Measurements from ENCODE around the gene TRIM66.

The TRIM66 gene, protein sequence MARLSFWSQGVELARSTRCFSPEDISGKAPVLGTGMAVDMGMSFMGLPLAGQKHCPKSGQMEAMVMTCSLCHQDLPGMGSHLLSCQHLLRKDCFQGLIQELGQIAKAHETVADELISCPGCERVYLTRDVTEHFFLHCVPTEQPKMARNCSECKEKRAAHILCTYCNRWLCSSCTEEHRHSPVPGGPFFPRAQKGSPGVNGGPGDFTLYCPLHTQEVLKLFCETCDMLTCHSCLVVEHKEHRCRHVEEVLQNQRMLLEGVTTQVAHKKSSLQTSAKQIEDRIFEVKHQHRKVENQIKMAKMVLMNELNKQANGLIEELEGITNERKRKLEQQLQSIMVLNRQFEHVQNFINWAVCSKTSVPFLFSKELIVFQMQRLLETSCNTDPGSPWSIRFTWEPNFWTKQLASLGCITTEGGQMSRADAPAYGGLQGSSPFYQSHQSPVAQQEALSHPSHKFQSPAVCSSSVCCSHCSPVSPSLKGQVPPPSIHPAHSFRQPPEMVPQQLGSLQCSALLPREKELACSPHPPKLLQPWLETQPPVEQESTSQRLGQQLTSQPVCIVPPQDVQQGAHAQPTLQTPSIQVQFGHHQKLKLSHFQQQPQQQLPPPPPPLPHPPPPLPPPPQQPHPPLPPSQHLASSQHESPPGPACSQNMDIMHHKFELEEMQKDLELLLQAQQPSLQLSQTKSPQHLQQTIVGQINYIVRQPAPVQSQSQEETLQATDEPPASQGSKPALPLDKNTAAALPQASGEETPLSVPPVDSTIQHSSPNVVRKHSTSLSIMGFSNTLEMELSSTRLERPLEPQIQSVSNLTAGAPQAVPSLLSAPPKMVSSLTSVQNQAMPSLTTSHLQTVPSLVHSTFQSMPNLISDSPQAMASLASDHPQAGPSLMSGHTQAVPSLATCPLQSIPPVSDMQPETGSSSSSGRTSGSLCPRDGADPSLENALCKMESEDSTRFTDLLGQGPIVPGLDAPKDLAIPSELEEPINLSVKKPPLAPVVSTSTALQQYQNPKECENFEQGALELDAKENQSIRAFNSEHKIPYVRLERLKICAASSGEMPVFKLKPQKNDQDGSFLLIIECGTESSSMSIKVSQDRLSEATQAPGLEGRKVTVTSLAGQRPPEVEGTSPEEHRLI (N-terminal part only)
- 12.1 to 27.4 reads per million in 2 experiments for total RNA-seq

DNA sequence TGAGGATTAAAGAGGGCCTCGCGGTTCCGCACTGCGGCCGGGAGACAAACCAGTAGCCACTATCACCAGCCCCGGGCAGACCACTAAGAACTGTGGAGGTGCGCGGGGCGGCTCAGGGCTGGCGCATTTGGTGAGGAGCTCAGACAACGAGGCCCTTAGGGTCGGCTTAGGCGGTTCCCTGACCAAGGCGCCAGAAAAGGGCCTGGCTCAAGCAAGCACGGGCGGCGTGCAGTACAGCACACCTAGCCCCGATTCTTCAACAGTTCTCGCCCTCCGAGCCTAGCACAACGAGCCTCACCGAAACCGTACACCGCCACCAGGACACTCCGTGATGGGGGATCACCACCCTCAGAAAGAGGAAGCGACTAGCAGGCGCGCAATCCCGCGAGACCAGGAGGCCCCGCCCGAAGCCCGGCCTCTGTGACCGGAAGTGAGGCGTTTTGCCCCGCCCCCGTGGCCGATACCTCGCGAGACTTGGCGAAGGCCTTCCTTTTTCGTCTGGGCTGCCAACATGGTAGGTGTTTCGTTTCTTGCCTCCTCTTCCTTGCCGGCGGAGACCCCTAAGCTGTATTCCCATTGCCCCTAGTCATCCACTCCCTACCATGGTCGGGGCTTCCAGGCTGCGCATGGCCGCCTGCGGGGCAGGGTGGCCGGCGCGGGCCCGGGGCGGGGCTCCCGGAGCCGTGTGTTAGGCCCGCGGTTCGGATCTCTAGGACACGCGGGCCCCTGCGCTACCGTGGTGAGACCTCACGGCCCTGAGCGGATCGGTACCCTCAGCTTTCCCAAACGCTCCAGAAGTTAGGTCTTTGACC, at the start of gene TRIM66, which contains the start of gene RPL27A:
Gene TRIM66, minus strand, starts transcription at position 363 of the 812 bp plus-strand sequence. CDS start 10,391 bp downstream, outside the sequence.
Gene RPL27A, plus strand, starts transcription at position 490 of the 812 bp plus-strand sequence. Its CDS starts 22 bp downstream, at position 512.
- DNase-seq (ENCODE audit: low read depth), result peak; percentile 98

DNA sequence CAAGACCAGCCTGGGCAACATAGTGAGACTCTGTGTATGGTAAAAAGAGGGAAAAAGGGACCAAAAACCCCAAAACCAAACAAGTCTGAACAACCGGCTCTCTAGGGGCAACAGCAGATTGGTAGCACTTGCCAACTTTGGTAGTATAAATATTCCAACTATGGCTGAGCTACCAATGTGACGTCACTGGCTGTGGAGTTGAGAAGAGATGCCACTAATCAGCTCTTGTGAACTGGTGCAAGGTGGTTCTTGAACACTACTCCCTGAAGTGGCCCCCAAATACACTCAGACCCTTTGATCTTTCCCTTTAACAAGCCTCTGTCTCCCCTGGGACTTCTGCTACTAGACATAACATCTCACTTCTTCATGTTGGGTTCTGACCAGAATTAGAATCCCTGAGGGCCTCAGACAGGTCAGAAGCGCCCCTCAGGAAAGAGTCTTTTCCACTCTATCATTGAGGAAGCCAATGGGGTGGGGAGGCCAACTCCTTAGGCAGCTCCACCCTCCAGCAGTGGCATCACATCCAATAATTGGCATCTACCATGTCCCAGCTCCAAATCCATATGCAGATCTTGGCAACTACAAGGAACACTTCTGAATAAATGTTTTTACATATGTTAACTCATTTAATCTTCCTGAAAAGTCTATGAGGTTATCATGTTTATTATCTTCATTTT, 49.3 kb upstream of the TRIM66 start:
- DNase-seq (ENCODE audit: low read depth), result no peak

DNA sequence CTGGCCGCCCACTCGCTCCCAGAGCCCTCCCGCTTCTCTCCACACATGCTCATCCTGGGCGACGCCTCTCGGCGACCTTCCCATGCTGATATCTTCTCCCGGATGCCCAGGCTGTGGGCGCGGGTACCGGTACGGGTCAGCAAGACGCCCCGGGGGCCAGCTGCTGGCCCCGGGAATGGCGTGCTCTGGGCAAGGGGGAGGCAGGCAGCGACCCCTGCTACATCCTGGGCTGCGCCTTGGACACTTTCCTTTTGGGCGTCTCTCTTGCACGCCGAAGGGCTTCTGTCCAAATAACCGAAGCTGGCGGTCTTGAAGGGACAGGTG, 48.2 kb upstream of the TRIM66 start:
- no peak for DNase-seq (ENCODE audit: low read depth)

DNA sequence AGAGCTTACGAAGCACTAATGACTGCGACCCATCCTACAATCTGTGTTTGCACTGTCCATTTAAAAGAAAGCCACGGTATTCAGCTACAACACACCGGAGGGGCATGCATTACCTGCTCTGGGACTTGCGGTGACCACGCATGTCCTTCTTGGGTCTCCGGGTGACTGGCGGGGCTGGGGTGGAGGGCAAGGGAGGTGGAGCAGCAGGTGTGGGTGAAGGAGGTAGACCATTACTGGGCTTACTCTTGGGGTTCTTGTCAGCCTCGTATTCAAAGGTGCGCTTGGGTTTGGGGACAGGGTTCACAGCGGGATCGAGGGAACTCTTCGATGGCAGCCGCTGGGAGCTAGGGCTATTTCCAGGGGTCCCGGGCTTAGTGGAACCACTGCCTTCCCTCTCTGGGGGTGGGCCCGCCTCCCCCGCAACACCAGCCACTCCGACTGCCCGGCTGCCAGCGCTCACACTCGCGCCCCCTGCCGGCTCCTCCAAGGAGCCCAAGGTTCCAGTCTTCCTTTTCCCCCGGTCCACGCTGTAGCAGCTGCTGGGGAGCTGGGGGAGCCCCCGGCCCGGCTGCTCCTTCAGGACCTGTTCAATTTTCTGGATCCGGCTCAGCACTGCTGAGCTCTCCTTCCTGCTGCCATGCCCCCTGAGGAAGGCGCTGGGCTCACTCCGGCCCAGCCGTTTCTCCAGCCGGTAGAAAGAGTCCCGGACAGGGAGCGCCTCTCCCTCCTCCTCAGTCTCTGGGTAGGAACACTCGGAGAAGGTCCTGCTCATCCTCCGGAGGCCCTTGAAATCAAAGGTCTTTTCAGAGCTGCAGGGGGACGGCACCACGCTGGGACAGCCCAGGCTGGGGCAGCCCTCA, 47.6 kb upstream of the TRIM66 start:
- DNase-seq (ENCODE audit: low read depth), result no peak

DNA sequence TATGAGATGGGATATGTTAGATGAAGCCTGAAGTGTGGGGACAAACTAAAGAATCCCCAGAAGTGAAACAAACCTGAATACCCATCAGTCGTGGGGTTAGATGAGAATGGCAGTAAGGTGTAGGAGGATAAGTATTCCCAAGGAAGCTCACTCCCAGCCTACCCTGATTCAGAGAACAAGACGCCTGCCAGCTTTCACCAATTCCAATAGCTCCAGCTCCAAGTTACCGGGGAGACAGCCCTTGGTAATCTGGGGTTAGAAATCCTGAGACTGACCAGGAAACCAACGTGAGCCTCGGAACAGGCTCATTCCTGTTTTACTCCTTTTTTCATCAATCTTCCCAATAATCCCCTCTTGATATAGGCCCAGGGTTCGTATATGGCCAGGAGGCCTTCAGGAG, 46.6 kb upstream of the TRIM66 start:
- no peak for DNase-seq (ENCODE audit: low read depth)

DNA sequence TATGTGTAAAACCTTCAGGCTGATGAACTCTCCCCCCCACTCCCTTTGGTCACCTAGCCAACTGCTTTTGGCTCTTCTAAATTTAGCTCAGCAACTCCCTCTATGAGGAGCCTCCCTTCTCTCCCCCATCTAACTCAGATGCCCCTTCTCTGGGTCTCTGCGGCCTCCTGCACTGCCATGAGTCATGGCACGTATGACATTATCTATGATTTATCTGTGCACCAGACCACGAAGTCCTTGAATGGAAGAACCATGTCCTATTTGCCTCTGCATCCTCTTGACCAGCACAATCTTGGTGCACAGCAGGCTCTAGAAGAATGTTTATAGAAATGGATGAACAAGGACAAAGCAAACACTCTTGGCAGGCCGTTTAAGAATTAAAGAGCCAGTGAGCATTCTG, 46.1 kb upstream of the TRIM66 start:
- no peak for DNase-seq (ENCODE audit: low read depth)

DNA sequence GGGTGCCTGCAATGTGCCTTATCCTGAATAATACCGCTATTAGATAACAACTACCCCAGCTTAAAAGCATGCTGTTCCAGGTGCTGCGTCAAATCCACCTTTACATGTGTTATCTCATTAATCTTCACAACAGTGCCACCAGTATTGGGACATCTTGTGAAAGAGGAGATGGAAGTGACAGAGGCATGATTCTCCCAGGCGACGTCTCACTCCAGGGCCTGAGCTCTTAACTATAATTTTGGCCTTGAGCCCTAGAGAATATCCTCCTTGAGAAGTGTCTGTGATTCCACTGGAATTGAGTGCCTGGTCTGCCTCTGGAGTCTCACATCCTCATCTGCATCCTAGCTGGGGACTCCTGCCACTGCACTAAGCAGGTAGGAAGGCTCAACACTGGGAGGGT, 43.9 kb upstream of the TRIM66 start:
- no peak for DNase-seq (ENCODE audit: low read depth)

DNA sequence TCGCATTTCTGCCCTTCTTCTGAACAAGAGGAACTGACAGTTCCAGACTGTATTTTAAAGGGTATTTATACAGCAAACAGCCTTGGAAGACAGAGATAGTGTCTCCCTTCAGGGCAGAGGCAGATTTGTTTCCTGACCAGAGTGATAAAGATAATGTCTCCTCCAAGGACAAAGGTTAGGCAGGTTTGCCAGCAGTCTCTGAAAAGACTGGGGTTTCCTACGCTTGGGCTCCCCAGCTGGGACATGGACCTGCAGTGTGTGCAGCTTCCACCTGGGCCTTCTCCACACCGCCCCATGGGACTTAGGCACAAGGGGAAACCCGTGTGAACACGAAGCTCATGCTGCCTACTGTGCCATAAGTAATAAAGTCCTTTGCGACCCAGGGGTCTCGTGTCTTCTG, 42.2 kb upstream of the TRIM66 start:
- no peak for DNase-seq (ENCODE audit: low read depth)

DNA sequence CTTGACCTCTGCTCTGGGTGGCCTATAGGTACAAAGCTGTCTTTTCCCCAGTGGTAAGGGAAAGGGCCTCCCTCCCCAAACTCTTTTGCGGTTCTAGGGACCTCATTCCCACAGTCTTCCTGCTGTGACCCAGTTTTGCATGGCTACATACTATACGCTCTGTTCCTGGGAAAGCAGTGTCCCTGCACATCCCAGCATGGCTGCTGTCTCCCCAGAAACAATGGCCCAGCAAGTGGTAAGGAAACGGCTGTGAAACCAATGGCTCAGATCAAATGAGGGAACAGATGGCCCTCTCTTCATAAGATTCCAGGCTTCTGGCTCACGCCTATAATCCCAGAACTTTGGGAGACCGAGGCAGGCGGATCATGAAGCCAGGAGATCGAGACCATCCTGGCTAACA, 41.2 kb upstream of the TRIM66 start:
- no peak for DNase-seq (ENCODE audit: low read depth)

DNA sequence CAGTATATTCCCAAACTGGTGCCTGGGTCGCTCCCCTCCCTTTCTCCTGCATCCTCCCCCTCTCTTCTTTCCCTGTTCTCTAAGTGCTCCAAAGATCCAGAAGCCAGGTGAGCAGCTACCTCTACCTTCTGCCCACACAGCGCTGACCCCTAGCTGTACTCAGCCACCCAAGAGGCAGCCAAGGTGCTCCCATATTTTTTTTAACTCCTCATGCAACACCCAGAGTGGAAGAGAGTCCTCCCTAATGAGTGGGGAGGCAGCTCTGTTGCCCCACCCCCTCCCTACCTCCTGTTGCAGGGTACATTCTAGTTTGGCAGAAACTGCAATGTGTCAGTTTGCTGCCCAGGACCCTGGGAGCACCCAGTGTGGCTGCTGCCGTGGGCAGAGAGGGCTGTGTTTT, 40.3 kb upstream of the TRIM66 start:
- no peak for DNase-seq (ENCODE audit: low read depth)

DNA sequence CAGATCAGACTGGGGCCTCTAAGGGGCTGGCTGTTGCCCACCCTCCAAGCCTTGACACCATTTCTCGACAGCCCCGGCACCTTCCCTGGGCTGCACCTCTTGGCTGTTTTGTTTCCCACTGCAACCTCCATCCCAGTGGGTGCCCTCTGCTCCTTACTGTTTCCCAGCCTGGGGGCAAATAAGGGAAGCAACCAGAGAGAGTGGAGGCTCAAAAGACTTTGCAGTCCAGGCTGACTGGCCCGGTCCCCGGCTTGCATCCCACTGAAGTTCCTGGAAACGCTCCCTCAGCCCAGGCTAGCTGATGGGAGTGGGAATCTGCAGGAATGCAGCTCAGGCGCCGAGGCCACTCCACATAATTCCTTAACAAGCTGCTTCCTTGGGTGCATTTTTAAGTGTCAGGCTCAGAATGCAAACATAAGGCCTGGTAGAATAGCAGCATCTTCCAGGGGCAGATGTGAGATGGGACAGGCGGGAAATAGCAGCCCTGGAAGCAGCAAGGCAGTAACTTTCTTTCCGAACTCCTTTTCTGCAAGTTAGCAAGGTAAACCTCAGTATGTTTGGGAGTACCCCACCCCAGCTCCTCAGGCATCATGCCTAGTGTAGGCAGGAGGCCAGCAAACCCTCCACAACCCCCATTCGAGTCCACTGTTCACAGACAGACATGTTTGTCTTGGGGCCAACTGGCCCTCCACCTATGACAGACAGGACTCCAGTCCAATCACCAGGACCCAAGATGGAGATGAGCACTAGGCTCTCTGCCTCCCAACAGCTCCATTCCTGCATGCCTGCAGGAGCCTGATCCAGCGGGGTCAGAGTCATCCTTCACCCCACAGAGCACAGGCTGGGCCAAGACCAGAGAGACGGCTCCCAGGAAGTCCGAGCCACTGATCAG, 39.4 kb upstream of the TRIM66 start:
- no peak for DNase-seq (ENCODE audit: low read depth)

DNA sequence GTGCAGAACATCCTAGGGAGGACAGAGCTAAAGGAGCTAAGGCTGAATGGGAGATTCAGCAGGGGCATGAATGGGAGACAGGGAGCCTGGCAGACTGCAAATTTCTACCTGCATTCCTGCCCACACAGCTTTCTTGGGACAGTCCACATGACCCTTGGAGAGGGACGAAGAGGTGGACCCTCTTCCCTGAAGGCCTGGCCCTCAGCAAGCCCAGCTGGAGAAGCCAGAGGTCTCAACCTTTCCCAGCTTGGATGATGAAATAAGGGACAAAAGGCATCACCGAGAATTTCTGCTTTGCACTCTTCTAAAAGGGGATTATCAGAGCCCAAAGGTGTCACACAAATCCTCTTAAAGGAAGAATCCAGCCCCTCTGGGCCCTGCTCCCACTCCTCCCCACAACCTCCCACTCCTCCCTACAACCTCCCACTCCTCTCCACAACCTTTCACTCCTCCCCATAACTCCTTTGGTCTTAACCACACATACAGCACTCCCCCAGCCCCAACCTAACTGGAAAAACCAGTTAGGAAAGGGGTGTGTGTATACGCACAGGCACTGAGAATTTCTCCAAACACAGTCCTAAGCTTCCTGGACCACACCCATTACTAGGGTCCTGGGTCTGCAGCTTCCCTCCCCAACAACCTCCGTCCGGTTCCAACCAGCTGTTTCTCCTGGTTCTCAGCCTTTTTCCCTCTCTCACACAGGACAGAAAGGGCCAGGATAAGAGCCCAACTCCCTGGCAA, 38.6 kb upstream of the TRIM66 start:
- no peak for DNase-seq (ENCODE audit: low read depth)

DNA sequence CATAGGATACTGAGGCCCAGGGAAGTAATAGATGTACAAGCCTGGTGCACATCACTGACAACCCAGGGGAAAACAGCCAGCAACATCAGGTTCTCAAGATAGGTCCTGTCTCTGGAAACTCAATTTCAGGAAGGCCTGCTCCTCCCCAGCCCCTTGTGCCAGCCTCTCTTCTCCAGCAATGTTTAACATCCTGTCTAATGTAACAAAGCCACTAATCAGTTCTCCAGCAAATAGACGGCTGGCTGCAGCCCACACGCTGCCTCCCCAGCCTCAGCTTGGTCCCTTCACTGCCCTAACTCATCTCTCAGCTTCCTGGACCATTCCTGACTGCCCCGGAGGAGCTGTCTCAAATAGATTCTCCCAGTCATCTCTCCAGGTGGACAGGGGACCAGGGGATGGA, 37.9 kb upstream of the TRIM66 start:
- DNase-seq (ENCODE audit: low read depth), result no peak

DNA sequence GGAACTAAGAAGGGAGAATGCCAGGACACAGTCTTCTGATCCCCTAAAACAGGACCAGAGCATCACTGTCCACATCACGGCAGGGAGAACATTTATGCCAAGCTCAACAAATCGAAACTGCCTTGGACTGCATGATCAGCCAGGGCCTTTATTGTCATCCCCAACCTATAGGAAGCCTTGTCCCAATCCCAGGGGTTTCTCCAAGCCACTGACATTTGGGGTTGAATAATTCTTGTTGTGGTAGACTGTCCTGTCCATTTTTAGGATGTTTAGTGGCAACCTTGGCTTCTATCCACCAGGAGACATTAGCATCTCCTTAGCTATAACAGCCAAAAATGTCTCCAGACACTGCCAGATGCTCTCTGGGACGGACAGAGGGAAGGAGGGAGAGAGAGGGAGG, 37.3 kb upstream of the TRIM66 start:
- no peak for DNase-seq (ENCODE audit: low read depth)

DNA sequence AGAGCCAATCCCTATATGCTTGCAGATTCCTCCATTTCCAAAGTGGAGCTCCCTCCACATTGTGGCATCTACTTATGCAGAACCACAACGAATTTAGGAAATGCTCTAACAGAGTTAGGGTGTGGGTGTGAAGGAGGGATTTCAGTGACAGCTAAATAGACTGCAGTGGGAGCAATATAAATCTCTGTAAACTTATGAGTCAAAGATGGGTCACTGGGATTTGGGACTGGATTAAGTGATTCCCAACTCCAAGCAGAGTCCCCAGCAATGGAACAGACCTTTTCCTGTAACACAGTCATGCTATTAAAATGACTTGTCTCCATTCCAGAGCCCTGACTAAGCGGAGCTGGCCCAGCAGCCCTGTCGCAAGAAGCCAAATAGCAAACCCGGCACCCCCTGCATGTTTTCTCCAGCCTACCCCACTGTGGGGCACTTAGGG, 36.8 kb upstream of the TRIM66 start:
- no peak for DNase-seq (ENCODE audit: low read depth)

DNA sequence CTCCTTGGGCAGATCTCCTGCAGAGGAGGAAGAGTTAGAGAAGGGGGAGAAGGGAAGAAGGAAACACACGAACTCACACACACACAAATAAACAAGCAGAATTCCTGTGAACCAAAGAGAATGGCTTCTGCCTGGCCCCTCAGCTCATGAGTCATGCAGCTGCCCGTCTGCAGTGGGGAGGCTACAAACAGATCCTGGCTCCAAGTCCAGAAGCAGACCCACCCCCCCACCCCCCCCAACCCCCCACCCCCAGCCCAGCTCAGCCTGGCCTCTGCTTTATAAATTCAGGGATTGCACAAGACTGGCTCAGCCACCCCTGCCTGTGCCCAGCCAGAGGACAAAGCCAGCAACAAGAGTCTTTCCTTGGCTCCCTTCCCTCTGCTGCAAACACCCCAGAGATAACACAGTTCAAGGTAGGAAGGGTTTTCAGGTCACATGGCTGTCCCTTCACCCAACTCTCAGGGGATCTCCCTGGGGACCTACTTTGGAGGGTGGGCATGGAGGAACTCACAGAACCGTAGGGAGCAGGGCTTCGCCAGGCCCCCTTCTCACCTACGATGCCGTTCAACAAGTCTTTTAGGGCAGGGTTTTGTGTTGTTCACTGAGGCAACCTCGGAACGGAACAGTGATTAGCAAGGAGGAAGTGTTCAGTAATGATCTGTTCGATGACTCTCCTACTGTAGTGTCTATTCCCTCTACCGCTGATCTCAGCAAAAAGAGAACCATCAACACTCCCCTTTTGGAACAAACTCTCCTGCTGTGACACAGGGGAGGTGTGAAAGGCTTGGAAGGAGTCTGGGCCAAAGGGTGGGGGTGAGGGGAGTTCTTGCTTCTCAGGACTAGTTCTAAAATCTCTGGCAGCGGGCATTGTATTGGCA, 35.6 kb upstream of the TRIM66 start:
- no peak for DNase-seq (ENCODE audit: low read depth)

DNA sequence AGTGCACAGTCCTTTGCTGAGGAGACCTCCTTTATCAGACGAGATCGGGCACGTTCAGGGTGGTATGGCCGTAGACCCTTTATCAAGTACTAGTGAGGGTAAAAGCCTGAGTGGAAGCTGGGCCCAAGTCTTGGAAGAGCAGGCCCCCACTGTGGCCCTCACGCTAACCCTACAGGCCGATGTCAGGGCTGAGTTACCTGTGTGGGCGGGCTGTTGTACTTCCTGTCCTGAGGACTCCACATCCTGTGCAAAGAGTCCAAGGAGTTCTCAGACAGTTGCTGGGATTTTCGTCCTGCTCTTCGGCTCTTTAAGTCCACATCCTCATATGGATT, 35.0 kb upstream of the TRIM66 start:
- DNase-seq (ENCODE audit: low read depth), result no peak

All from T follicular helper cell (primary cell).